ENCODE results near the gene SLC28A3. TPM values are rescaled to one million over a fixed set of nuclear protein-coding genes. Genes with fewer than 3 reads are reported as not detected.

SLC28A3 gene
- total RNA-seq, 2 experiments from 2014 or later, result 0.38 to 0.40 TPM

DNA sequence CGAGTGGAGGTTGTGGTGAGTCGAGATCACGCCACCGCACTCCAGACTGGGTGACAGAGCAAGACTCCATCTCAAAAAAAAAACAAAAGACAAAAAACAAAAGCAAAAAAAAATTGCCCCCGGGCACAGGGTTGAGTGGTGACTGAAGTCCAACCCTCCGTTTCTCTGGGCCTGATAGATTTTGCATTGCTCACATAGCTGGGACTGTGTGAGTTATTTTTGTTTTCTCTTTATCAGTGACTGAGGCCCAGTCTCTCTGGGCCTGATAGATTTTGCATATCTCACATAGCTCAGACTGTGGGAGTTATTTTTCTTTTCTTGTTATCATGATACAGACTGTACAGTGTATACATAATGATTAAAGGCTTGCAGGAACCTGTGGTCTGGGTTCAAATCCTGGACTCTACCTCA lies 2.6 kb upstream of the SLC28A3 start:
- ChIA-PET CTCF (interaction anchor here (0.7 kb wide), 1 partner anchor 71 kb away, joined by 4 read pairs; no protein-coding TSS in a partner anchor), POLR2A (no interaction called here)

DNA sequence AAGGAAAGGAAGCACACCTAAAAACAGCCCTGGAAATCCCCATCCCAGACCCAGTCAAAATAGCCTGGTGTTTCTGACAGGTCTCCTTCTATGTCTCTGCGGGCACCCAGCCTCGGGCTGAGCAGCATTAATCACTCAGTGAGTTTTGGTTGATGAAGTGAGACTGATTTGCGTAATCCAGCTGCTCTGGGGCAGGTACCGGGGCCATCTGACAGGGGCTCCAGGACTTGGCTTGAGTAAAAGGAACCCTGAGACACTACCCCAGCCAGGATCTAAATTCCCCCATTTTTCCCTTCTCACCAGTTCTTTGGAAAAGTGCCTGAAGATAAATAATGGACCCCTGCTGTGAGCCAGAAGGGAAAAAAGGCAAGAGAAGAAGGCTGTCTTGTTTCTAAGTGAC lies 596 bp downstream of the SLC28A3 start:
- POLR2A ChIA-PET, result interaction anchor here (0.6 kb wide), 1 partner anchor 11 kb away, joined by 6 read pairs; no protein-coding TSS in a partner anchor
- CTCF ChIA-PET, result no interaction called here

DNA sequence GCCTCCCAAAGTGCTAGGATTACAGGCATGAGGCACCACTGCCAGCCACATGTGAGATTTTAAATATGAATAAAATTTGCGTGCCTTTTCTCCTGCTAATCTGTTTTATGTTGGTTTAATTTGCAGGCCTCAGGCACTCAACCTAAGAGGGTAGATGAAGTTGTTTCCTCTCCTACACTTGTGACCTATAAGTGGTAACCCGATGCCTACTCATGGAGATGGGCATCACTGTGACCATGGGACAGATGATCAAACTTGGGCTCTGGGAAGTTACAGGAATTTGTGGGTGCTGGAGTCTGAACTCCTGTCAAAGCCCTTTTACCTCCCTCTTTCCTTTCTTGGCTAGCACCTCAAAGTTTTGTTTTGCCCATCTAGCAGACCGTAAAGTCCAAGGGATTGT lies 1.1 kb downstream of the SLC28A3 start:
- POLR2A ChIA-PET, result no interaction called here
- CTCF ChIA-PET, result no interaction called here

DNA sequence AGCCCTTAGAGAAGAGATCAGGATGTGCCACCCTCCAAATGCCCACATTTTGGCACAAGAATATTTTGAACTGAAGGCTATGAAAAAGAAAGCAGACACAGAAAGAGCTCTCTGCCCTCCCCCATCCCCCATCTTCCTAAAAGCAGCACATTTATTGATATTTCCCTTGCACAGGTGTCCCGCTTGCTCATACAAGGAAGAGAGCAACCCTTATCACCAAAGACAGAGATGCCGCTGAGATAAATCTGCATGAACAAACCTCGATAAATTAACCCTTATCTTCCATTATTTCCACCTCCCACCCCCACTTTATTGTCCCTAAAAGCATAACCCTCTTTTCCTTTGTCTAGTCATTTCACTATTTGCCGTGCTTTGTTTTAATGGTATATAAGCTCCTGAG lies 1.8 kb downstream of the SLC28A3 start:
- POLR2A ChIA-PET, result no interaction called here
- CTCF ChIA-PET, result no interaction called here

DNA sequence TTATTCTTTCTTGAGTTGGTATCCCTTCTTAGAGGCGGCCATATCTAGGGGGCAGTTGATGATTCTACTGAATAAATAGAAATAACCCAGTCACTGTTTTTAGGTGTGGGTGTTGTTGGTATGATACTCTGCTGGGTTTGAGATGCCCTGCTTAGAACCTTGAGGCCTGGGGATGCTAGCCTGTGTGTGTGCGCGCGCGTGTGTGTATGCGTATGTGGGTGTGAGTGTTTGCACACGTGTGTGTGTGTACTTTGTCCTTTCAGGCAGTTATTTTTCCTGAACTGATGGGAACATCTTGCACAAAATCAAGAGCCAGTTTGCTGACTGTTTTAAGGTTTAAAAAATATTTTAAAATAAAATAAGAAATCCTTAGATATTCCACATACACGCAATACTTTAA lies 3.3 kb downstream of the SLC28A3 start:
- ChIA-PET POLR2A (no interaction called here), CTCF (no interaction called here)

DNA sequence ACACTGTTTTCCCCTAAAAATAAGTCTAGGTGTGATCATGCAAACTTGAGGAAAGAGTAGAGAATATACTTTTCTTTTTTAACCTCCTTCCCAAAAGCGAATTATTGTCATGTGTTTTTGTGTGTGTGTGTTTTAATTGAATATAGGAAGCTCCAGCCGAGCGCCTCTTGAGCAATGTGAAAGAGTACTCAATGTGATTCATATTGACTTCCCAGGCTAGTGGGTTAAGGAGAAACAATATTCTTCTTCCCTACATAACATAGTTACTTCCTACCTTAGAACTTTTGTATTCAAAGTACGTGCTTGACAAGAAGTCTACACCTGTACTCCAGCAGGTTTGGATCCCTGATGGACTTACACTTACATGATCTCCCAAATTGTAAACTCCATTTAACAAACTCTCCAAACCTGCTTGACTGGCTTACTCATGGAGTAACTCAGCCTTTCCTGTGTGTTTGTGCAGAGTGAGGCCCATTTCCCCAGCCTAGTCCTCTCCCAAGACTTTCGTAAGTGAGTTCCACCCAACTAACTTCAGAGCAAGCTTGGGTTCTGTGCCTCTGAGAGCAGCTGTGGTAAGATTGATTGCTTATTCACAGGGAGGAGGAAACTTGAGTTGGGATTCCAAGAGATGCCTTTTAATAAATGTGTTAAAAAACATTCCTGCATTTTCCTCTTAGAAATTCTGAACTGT lies 9.3 kb downstream of the SLC28A3 start:
- POLR2A ChIA-PET, result no interaction called here
- CTCF ChIA-PET, result interaction anchor here (1.1 kb wide), 1 partner anchor 16 kb away, joined by 5 read pairs; no protein-coding TSS in a partner anchor

DNA sequence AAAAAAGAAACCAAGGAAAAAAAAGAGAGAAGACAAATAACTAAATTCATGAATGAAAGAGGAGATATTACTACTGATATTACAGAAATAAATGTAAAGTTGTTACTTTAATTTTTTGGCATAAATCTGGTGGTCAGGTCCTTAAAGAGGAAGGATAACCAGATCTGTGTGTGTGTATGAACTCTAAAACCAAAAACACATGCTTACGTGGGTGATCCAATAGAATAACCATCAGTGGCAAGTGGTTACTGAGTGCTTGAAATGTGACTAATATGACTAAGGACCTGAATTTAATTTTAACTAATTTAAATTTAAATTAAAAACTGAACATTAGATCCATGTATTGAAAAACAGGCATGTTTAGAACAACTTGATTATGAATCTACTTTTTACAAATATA lies 10.3 kb downstream of the SLC28A3 start:
- ChIA-PET CTCF (no interaction called here), POLR2A (no interaction called here)

DNA sequence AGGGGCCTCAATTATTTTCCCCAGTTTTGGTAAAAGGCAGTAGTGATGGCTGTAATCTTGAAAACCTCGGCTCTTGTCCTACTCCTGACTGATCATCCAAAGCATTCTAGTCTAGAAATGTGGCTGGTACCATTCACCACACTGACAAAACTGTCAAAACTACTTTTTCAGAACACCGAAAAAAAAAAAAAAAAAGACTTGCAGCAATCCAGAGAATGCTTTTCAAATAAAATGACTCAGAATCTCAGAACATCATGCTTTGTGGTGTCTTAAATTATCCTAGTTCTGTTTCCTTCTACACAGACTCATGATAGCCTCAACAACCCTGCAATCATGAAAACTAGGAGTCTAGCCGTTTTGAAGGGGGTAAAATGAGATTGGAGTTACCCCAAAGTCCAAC lies 13.4 kb downstream of the SLC28A3 start:
- ChIA-PET CTCF (interaction anchor here (1.0 kb wide), 1 partner anchor 31 kb away, joined by 3 read pairs; no protein-coding TSS in a partner anchor), POLR2A (no interaction called here)

DNA sequence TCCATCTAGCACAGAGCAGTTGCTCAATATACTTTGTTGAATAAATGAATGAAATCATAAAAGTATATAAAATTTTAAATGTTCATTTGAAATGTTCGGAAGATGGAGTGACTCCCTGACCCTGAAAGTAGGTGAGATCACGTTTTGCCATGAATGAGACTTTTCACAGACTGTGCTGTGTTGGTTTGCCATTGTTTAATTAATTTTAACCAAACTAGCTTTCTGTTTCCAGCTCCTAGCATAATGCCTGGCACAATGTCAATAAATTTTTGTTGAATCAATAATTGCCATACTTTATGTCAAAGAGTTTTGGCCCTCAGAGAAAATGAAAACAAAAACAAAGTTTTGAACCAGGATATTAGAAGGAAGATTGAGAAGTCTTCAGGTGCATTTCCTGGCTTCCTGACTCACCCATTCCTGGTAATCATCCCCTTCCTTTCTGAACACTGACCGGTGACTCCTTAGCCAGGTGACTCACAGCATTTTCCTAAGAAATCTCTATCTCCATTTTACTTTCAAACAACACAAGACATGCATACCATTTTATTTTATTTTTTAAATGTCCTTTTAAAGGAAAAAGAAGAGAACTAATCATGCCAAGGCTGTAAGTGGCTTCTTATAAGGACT lies 15.1 kb downstream of the SLC28A3 start:
- POLR2A ChIA-PET, result no interaction called here

DNA sequence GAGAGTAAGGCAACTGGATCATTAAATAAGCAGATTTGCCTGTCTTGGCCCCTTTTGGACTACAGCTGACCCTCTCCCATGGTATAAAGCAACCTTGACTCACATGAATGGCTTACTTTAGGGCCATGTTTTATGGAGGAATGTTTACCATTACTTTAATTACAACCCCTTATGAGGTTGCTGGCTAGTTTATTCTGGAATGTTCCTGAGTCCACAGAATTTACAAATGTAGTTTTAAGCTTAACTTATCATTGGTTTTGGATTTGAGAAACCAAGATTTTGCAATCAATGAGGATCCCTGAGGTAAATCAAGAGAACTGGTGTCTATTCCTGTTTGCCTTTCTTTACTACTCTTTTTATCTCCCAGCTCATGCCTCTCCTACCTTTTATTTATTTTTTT lies 15.7 kb downstream of the SLC28A3 start:
- POLR2A ChIA-PET, result no interaction called here

More for the DNA sequence above, 15.1 kb downstream of the SLC28A3 start:
- CTCF ChIA-PET, result no interaction called here

DNA sequence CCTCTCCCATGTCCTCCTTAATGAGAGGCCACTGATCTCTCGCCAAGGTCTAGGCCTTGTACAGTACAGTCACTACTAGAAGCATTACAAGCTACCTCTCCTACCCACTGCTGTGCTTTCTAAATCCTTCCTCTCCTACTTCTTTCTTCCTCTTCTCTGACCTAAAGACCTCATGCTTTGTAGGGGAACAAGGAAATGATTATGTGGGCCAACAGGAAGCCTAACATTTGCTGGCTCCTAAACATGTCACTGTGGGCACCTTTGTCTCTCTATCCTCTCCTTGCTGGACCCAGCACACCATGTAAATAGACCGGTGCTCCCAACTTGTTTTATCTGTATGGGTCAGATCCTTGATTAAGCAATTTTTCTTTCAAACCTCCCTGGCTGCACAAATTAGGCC lies 16.7 kb downstream of the SLC28A3 start:
- CTCF ChIA-PET, result no interaction called here
- POLR2A ChIA-PET, result no interaction called here

More for the DNA sequence above, 15.7 kb downstream of the SLC28A3 start:
- CTCF ChIA-PET, result no interaction called here

DNA sequence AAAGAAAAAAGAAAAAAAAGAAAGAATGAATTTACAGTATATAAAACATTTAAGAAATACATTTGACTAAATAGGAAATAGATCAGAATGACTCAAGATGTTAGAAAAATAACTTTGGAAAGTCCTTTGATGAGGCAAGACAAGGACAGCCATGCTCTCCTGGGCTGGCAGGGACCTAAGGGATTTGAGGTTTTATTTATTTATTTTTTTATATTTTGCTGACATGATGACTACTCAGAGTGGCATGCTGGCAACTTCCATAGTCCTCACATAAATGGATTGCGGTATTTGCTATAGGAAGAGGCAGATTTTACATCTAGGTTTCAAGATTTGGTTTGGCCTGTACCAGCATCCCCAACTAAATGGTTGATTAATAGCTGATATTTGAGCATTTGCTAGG lies 17.7 kb downstream of the SLC28A3 start:
- CTCF ChIA-PET, result no interaction called here

DNA sequence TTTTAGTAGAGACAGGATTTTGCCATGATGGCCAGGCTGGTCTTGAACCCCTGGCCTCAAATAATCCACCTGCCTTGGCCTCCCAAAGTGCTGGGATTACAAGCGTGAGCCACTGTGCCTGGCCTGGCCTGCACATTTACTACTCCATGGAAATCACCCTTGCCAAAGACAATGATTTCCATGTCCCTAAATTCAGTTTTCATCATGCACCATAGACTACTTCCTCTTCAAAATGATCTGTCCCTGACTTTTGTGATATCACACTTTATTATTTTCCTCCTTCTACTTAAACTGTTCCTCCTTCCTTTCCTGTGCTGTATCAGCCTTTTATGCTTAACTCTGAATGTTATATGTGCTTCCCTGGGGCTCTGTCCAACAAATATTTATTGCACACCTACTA lies 20.3 kb downstream of the SLC28A3 start:
- ChIA-PET CTCF (no interaction called here), POLR2A (no interaction called here)

More for the DNA sequence above, 17.7 kb downstream of the SLC28A3 start:
- POLR2A ChIA-PET, result no interaction called here

DNA sequence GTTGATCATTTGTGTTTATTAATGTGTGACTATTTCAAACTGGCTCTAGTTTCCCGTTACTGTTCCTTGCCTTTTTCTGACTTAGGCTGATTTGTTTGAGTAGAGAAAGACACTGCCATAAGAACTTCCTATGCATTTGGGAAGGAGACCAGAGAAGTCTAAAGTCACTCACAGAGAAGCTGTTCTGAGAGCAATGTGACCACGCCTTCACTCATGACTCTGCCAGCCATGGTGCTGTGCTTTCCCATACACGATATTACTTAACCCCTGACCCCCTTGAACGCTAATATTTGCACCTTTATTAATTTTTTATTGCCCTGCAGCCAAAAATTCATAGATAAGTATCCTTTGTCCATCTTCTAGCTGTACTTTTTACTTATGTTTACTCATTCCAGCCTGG lies 20.9 kb downstream of the SLC28A3 start:
- CTCF ChIA-PET, result no interaction called here

DNA sequence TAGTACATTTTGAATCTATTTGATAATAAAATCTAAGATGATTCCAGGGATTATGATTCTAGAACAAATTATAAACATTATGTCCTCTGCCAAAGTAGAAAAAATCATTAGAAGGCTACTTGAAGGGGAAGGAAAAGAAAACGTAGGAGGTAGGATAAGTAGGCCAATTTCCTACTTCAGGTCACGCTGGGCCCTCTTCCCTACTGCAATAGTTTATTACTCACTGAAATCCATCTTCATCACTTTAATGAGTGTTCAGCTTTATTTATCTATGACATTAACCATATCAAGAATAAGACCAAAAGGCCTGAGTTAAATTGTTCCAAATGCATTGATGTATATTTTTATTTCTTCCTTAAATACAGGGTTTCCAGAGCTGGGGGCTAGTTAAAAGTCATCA lies 21.6 kb downstream of the SLC28A3 start:
- POLR2A ChIA-PET, result no interaction called here
- CTCF ChIA-PET, result no interaction called here

More for the DNA sequence above, 20.9 kb downstream of the SLC28A3 start:
- POLR2A ChIA-PET, result no interaction called here

DNA sequence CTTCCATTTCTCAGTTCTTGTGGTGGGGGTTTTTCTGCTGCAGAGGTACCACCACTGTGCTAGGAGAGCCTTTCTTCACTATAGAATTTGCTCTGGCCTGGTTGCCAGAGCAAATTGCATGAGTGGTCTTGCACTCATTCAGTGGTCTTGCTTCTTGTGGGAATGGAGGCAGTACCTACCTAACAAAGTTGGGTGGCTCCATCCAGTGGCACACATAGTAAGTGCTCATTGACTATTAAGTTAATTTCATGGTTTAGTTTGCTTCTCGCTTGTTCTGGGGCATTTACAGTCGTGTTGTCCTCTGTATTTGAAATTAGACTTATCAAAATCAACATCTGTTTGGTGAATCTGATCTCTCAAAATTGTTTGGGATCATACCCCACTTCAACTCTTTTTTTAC lies 23.0 kb downstream of the SLC28A3 start:
- POLR2A ChIA-PET, result no interaction called here
- CTCF ChIA-PET, result no interaction called here

DNA sequence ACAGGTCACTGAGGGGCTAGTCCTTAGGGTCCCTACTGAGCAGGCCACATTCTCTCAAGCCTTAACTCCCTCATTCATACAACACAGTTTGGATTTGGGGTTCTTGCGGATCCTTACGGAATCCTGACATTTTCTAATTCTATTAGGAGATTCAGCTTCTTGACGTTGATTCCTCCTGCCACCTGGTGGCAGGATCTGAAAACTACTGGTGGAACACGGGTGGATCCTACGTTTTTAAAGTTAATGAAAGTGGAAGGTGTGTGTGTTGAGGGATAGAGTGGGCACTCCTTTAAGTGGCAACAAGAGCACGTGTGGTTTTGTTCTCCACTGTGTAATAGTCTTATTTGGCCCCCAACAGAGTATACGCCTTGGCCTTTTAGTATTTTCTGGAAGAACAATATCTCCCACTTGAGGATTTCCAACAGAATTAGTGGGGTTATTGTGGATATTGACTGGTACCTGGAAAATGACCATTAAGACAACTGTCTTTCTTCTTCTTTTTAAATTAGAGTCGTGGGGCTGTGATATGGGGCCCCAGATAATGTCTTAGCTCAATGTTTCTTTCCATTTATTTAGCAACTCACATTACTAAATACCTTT lies 25.2 kb downstream of the SLC28A3 start:
- POLR2A ChIA-PET, result no interaction called here
- CTCF ChIA-PET, result interaction anchor here (1.0 to 1.8 kb wide), 4 partner anchors 15 to 55 kb away, joined by 3 to 6 read pairs (median 4); no protein-coding TSS in a partner anchor

DNA sequence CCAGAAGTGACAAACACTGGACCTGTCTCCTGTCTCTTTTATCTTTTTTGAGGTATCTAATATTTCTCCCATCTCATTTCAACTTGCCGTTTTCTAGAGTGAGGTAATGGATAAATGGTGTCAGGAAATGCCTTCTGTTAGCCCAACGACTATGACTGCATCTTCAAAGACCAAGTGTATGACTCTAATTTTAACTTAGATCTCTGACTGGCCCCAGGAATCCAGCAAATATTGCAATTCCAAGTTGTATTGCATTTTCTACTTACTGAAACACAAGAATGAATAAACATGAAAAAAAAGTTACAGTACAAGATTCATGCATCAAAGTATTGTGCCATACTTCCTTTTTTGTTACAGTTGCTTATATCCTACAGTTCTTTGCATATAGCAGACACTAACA lies 26.3 kb downstream of the SLC28A3 start:
- CTCF ChIA-PET, result interaction anchor here (0.7 to 1.5 kb wide), 3 partner anchors 20 to 992 kb away, joined by 3 to 6 read pairs (median 3); no protein-coding TSS in a partner anchor
- POLR2A ChIA-PET, result no interaction called here

DNA sequence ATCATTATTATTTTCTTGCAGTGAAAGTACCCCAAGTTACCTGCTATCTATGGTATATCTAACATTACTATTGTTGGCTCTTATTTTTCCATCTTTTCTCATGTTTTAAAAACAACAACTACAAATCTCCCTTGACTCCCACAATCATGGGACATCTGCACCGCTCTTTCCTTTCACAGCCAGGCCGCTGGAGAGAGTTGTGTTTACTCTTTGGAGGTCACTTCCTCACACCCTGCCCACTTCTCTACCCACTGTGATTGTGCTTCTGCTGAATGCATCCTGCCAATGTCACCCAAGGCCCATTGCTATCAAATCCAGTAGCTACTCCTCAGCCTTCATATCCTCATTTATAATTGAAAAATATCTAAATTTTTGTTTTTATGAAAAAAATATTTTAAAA lies 29.7 kb downstream of the SLC28A3 start:
- ChIA-PET POLR2A (no interaction called here), CTCF (interaction anchor here (1.5 kb wide), 1 partner anchor 50 kb away, joined by 5 read pairs; no protein-coding TSS in a partner anchor)

DNA sequence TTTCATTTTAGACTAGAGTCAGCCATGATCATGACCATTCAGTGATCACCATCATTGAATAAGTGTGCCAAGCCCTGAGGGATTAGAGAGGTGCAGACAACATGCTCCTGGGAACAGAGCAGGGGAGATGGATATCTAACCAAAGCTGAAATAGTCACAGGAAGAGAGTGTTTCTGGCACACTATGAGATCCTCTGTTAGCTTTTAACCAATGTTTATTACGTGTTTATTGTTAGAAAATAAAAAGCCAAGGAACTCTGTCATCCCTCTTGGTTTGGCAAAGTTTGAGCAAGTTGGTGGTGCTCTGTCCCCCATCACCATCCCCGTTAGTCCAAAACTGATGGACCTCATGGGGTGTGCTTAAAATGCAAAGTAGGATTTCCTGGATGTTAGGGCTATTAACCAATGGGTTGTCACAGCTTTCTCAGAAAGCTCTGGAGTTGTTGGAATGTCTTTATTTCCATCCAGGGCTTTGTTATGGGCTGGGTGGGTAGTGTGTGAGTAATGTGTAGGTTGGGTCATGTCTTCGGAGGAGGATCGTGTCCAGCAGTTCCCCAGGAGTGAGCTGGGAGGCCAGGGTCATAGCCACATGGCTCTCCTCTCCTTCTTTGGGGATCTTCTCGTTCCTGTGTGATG lies 34.9 kb downstream of the SLC28A3 start:
- CTCF ChIA-PET, result interaction anchor here (1.1 kb wide), 1 partner anchor 298 kb away, joined by 3 read pairs; no protein-coding TSS in a partner anchor
- POLR2A ChIA-PET, result no interaction called here

DNA sequence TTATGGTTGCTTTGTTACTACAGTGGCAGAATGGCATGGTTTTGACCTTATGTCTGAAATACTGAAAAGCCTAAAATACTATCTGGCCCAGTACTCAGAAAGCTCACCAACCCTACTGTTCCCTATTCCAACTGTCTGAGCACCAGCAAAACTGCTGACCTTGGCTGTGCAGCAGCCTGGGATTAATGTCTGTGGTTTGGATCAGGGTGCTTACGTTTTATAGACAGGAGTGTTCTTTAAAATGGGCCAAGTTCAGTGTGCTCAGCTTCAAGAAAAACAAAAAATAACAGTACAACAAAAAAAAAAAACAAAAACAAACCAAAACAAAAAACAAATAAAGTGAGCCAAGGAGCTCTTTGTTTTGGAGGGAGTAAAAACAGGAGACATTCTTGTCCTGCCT lies 36.4 kb downstream of the SLC28A3 start:
- POLR2A ChIA-PET, result no interaction called here

More for the DNA sequence above, 36.4 kb downstream of the SLC28A3 start:
- CTCF ChIA-PET, result no interaction called here
